GM18873 (cell line): Measurements from ENCODE around the gene C1QL4.

ENCODE experiments used
- ATAC-seq: cut with Tn5 transposase; IDR thresholded peaks from one replicate; pipeline ENCODE4 v1.9.1; 2021; ENCODE audit warnings: mild to moderate bottlenecking, moderate library complexity, moderate number of reproducible peaks; ENCODE audit not compliant: unreplicated experiment, low FRiP score

C1QL4 gene

GRCh38 chr12:49309386-49309785, 27.6 kb downstream of the C1QL4 start:
- no peak for ATAC-seq

GRCh38 chr12:49305762-49306510, 31.1 kb downstream of the C1QL4 start:
- ATAC-seq, result no peak

- no peak for ATAC-seq
These were observed 32.8 kb downstream of the C1QL4 start for GRCh38 chr12:49304161-49304560.

GRCh38 chr12:49301760-49302159, 35.2 kb downstream of the C1QL4 start:
- ATAC-seq, result no peak

- ATAC-seq, result no peak
These were observed 38.8 kb downstream of the C1QL4 start for GRCh38 chr12:49298160-49298559.

- no peak for ATAC-seq
These were observed 39.3 kb downstream of the C1QL4 start for GRCh38 chr12:49297695-49298060.

GRCh38 chr12:49296836-49297694, 39.9 kb downstream of the C1QL4 start:
- ATAC-seq, result no peak

- ATAC-seq, result no peak
These were observed 40.8 kb downstream of the C1QL4 start for GRCh38 chr12:49296034-49296835.

- ATAC-seq, result no peak
These were observed 41.7 kb downstream of the C1QL4 start, which contains the start of gene PRPH for GRCh38 chr12:49295082-49295936. Gene PRPH (plus strand): TSS chr12:49295147. CDS start chr12:49295201, 54 bp downstream.

- ATAC-seq, result no peak
These were observed 42.2 kb downstream of the C1QL4 start for GRCh38 chr12:49294804-49295081.

- no peak for ATAC-seq
These were observed 42.7 kb downstream of the C1QL4 start for GRCh38 chr12:49294086-49294803.

GRCh38 chr12:49293056-49293956, 43.7 kb downstream of the C1QL4 start:
- ATAC-seq, result no peak

- no peak for ATAC-seq
These were observed 44.3 kb downstream of the C1QL4 start for GRCh38 chr12:49292729-49293055.

- no peak for ATAC-seq
These were observed 47.9 kb downstream of the C1QL4 start for GRCh38 chr12:49288922-49289555.

- ATAC-seq, result no peak
These were observed 48.6 kb downstream of the C1QL4 start for GRCh38 chr12:49288412-49288853.

- ATAC-seq, result no peak
These were observed 49.1 kb downstream of the C1QL4 start for GRCh38 chr12:49287876-49288275.

GRCh38 chr12:49284672-49285071, 52.3 kb downstream of the C1QL4 start:
- no peak for ATAC-seq
